Body of pancreas (tissue), 4 donors: ENCODE data around the gene DNAH12. TPM values are rescaled to one million over a fixed set of nuclear protein-coding genes. Genes with fewer than 3 reads are reported as not detected.
A peak's percentile ranks its signal among the peaks of the same experiment; 100 is the strongest.

Source experiments
- ATAC-seq: fragments of 150-250 bp; one replicate; pipeline ENCODE4 v1.9.1; 2016
- DNase-seq, 4 donors: peaks; one replicate each; pipeline ENCODE4 v3.0.0-alpha.2; 2019
- H3K27ac ChIP-seq, 4 donors: fragments of 200-600 bp; sonication (generic); 1 replicate in 3 of 4; 2 replicates in 1 of 4; pipeline versions ENCODE4 v1.5.1 to v1.6.1; 2016 to 2019; ENCODE audit warnings: mild to moderate bottlenecking in 1 of 4, mixed read lengths in 1 of 4, moderate library complexity in 1 of 4
- H3K27me3 ChIP-seq, 2 donors: fragments of 200-600 bp; sonication (generic); one replicate each; pipeline ENCODE4 v1.6.0; 2016; ENCODE audit warnings: mild to moderate bottlenecking in 1 of 2
- H3K36me3 ChIP-seq, 2 donors: fragments of 200-600 bp; sonication (generic); replicated peaks in 1 of 2; 2 replicates each; pipeline ENCODE4 v1.5.1; 2016; ENCODE audit warnings: low read depth in 2 of 2; ENCODE audit not compliant: insufficient read depth in 1 of 2
- H3K4me1 ChIP-seq: fragments of 200-600 bp; sonication (generic); one replicate; pipeline ENCODE4 v1.6.0; 2016
- H3K4me3 ChIP-seq, 2 donors: fragments of 200-600 bp; sonication (generic); 1 replicate in 1 of 2; 2 replicates in 1 of 2; pipeline ENCODE4 v1.5.1; 2016 to 2019
- H3K9me3 ChIP-seq, 3 donors: fragments of 200-600 bp; sonication (generic); 1 replicate in 2 of 3; 2 replicates in 1 of 3; pipeline ENCODE4 v1.5.1; 2016
- POLR2A ChIP-seq, 3 donors: fragments of 450-650 bp; IDR thresholded peaks; one replicate each; pipeline ENCODE4 v1.6.1; 2016; ENCODE audit warnings: antibody characterized with exemption in 3 of 3, mild to moderate bottlenecking in 2 of 3
- WGBS, 2 donors: methylation state at CpG; one replicate each; pipeline ENCODE4 v1.1.5; 2017; 5-methylcytosine and 5-hydroxymethylcytosine counted together
- intact Hi-C: fragments of 100-400 bp; cut with DNase I; formaldehyde crosslinking; loops from one replicate; pipeline ENCODE4 v1.15.1; 2023
- total RNA-seq, 2 donors: library from RNA; depleted of rRNA; stranded (reverse); fragments of >200 nt; gene quantifications; one replicate each; pipeline ENCODE4 v1.1.0, GENCODE V29; 2016
- TF ChIP-seq, protein P1 (sequence below), 7 experiments: fragments of 450-650 bp in 4 of 7; fragments of 200-600 bp in 3 of 7; sonication (generic) in 3 of 7; IDR thresholded peaks; one replicate each; pipeline ENCODE4 v1.5.1; 2016 to 2019; ENCODE audit warnings: antibody characterized with exemption in 7 of 7

Gene DNAH12
- total RNA-seq, 2 donors from 2014 or later = 0.52 to 0.99 TPM

- 0% methylated on average over 21 to 47 of the region's 54 CpGs for WGBS, 2 donors
These were observed 12.4 kb upstream of the DNAH12 start for GRCh38 chr3:57556459-57557084.

DNA sequence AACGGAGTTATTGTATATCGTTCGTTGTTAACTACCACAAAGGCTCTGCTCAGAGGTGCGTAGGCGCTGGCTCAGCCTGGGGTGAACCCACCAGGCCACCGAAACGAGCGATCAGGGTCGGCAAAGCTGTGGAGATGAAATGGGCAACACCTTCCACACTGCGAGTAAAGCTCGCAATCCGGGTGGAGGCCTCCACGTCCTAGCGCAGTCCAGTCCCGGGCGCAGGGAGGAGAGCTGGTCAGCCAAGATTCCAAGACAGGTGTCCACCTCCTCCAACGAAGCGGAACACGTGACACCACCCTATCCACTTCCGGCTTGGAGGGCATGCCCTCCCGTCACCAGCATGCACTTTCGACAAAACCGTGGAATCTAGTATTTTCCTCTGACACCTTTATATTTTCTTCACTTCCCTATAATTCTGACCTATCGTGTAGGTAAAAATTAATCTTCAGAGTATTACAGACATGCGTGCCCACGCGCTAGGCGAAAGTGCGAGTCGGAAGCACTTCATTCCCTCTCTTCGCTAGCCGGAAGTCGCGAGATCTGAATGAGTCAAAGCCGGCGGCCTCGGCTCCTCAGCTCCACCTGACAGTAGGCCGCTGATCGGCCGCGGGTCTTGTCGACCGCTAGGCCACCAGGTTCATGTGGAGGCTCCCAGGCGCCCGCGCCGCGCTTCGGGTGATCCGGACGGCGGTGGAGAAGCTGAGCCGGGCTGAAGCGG lies 11.8 kb upstream of the DNAH12 start, which contains the start of gene PDE12:
PDE12 (plus strand) TSS at position 537 of the 721 bp plus-strand sequence; CDS start at position 643, 106 bp downstream.
- 1% methylated on average over 30 to 54 of the region's 54 CpGs for WGBS, 2 donors
- DNase-seq = peak; percentile 87 to 91 (median 89)
- Histone ChIP-seq H3K27ac (peak within 1 kb of the TSS; percentile 88 to 95 (median 92)), H3K36me3 (peaks cover 0 to 2% of the 10 kb centered on the region in 2 donors), H3K9me3 (no peaks in the 10 kb centered on the region), H3K4me3 (peak within 1 kb of the TSS; percentile 62 to 90), H3K27me3 (no peaks in the 10 kb centered on the region), H3K4me1 (peaks cover 26% of the 10 kb centered on the region)
- peak; percentile 94 for ATAC-seq
- TF ChIP-seq POLR2A (IDR thresholded peaks at IDR 0.05) = peak; percentile 79 to 97 (median 94)
- TF ChIP-seq, protein P1, sequence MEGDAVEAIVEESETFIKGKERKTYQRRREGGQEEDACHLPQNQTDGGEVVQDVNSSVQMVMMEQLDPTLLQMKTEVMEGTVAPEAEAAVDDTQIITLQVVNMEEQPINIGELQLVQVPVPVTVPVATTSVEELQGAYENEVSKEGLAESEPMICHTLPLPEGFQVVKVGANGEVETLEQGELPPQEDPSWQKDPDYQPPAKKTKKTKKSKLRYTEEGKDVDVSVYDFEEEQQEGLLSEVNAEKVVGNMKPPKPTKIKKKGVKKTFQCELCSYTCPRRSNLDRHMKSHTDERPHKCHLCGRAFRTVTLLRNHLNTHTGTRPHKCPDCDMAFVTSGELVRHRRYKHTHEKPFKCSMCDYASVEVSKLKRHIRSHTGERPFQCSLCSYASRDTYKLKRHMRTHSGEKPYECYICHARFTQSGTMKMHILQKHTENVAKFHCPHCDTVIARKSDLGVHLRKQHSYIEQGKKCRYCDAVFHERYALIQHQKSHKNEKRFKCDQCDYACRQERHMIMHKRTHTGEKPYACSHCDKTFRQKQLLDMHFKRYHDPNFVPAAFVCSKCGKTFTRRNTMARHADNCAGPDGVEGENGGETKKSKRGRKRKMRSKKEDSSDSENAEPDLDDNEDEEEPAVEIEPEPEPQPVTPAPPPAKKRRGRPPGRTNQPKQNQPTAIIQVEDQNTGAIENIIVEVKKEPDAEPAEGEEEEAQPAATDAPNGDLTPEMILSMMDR (IDR thresholded peaks at IDR 0.05) = peak in 1 of 7 experiments; percentile 7
- intact Hi-C loops = no loop called here

More at GRCh38 chr3:57556459-57557084, 12.4 kb upstream of the DNAH12 start:
- Histone ChIP-seq H3K36me3 (peaks cover 0 to 4% of the 10 kb centered on the region in 2 donors), H3K9me3 (no peaks in the 10 kb centered on the region), H3K27me3 (no peaks in the 10 kb centered on the region), H3K4me1 (peaks cover 26% of the 10 kb centered on the region), H3K27ac (peak overlapping the region; percentile 88 to 95 (median 92)), H3K4me3 (peak overlapping the region; percentile 62 to 90)
- ATAC-seq (peak; percentile 37), DNase-seq (peak; percentile 28 to 42 (median 36))
- intact Hi-C loops = no loop called here
- no peak for TF ChIP-seq POLR2A (IDR thresholded peaks at IDR 0.05)
- TF ChIP-seq, protein P1 (IDR thresholded peaks at IDR 0.05) = no peak

- peaks cover 0 to 2% of the 10 kb centered on the region in 2 donors for H3K36me3 ChIP-seq
- H3K27me3 ChIP-seq = no peaks in the 10 kb centered on the region
- ATAC-seq (no peak), DNase-seq (peak in 1 of 4 donors; percentile 15)
- peaks cover 26% of the 10 kb centered on the region for H3K4me1 ChIP-seq
- intact Hi-C loops = no loop called here
- no peaks in the 10 kb centered on the region for H3K9me3 ChIP-seq
- no peak for TF ChIP-seq POLR2A (IDR thresholded peaks at IDR 0.05)
- TF ChIP-seq, protein P1 (IDR thresholded peaks at IDR 0.05) = no peak
- H3K27ac ChIP-seq = peak overlapping the region; percentile 88 to 95 (median 92)
- peak overlapping the region; percentile 45 to 62 for H3K4me3 ChIP-seq
- WGBS, 2 donors = 8 to 14% methylated on average over 8 of the region's 8 CpGs
These were observed 11.2 kb upstream of the DNAH12 start for GRCh38 chr3:57555306-57555705.

- 92 to 95% methylated on average over 1 of the region's 1 CpG for WGBS, 2 donors
- Histone ChIP-seq H3K36me3 (no peaks in the 10 kb centered on the region), H3K4me3 (no peak overlapping the region), H3K4me1 (peaks cover 23% of the 10 kb centered on the region), H3K9me3 (no peaks in the 10 kb centered on the region), H3K27ac (peak overlapping the region in 1 of 4 donors; percentile 81), H3K27me3 (no peaks in the 10 kb centered on the region)
- ATAC-seq = no peak
- intact Hi-C loops = no loop called here
- no peak for DNase-seq
- TF ChIP-seq POLR2A (IDR thresholded peaks at IDR 0.05) = no peak
- TF ChIP-seq, protein P1 (IDR thresholded peaks at IDR 0.05) = no peak
These were observed 2.5 kb upstream of the DNAH12 start for GRCh38 chr3:57546616-57547015.
